Measurements from ENCODE around the gene RD3L.
"Not testable (repeated sequence)": the region's sequence is repeated elsewhere in the genome, so short reads cannot be mapped to it uniquely, and the experiment has no call there.

Gene RD3L

DNA sequence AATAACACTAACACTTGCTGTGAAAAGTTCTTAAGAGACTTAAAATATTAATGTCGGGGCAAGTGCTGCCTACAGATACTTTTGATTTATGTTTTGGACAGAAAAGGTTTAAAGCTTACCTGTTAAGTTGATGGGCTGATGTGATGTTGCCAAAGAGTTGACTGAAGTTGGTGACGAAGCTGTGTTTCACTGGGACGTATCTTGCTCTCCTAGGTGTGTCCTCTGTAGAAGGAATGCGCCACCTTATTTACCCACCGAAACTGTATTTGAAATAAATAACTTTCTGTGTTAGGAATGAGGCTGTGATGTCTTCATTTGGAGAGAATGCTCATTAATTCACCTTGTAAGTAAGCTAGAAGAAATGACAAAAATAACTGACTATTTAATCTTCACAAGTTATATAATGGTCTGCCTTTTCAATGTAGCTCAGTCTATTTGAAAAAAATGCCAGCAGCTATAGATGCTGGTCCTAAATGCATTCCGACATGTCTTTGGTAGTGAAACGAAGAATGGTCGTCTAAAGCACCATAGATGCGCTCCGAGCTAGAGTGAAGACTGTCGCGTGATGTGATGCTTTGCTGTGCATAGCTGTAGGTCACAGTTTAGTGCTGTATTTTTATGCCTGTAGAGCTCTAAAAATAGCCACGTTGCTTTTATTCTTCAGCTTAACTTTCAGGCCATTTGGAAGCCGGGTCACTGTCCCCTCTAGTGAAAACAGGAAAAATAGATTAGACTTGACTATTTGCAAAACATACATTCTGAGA is at the start of gene RD3L:
RD3L (minus strand) TSS at position 557 of the 764 bp plus-strand sequence. CDS start 834 bp downstream, outside the sequence.
- H3K4me3 ChIP-seq (ENCODE audit: low read depth, low read length), result no peak within 1 kb of the TSS
- H3K9ac ChIP-seq (ENCODE audit: low read length), result no peak within 1 kb of the TSS
- 0 out of 2 replicates have a peak, but pooled peaks cover 5% of the 10 kb centered on the region for H3K9me3 ChIP-seq (ENCODE audit: control insufficient read depth, insufficient read depth, low read depth, low read length)
- H3K27ac ChIP-seq (ENCODE audit: low read depth, low read length), result no peak within 1 kb of the TSS
- no peaks in the 10 kb centered on the region for H3K36me3 ChIP-seq (ENCODE audit: control insufficient read depth, insufficient read depth, low read length)
- H3K4me1 ChIP-seq (ENCODE audit: control insufficient read depth, insufficient read depth, low read length), result no peaks in the 10 kb centered on the region
- H3K27me3 ChIP-seq (ENCODE audit: control insufficient read depth, insufficient read depth, low read length), result no peaks in the 10 kb centered on the region

- Histone ChIP-seq H3K9me3 (ENCODE audit: control insufficient read depth, insufficient read depth, low read depth, low read length) (peaks cover 30% of the 10 kb centered on the region), H3K36me3 (ENCODE audit: control insufficient read depth, insufficient read depth, low read length) (no peaks in the 10 kb centered on the region), H3K9ac (ENCODE audit: low read length) (no peak overlapping the region), H3K27ac (ENCODE audit: low read depth, low read length) (no peak overlapping the region), H3K4me1 (ENCODE audit: control insufficient read depth, insufficient read depth, low read length) (no peaks in the 10 kb centered on the region; the same call in 1 of the 2 replicates), H3K27me3 (ENCODE audit: control insufficient read depth, insufficient read depth, low read length) (no peaks in the 10 kb centered on the region), H3K4me3 (ENCODE audit: low read depth, low read length) (no peak overlapping the region)
Measured at GRCh38 chr14:103989964-103990363, 47.6 kb upstream of the RD3L start.

- Histone ChIP-seq H3K27ac (ENCODE audit: low read depth, low read length) (no peak overlapping the region), H3K4me1 (ENCODE audit: control insufficient read depth, insufficient read depth, low read length) (no peaks in the 10 kb centered on the region; the same call in 1 of the 2 replicates), H3K9ac (ENCODE audit: low read length) (no peak overlapping the region), H3K27me3 (ENCODE audit: control insufficient read depth, insufficient read depth, low read length) (no peaks in the 10 kb centered on the region), H3K4me3 (ENCODE audit: low read depth, low read length) (no peak overlapping the region), H3K36me3 (ENCODE audit: control insufficient read depth, insufficient read depth, low read length) (no peaks in the 10 kb centered on the region), H3K9me3 (ENCODE audit: control insufficient read depth, insufficient read depth, low read depth, low read length) (peaks cover 39% of the 10 kb centered on the region)
Measured at GRCh38 chr14:103989034-103989433, 46.7 kb upstream of the RD3L start.

DNA sequence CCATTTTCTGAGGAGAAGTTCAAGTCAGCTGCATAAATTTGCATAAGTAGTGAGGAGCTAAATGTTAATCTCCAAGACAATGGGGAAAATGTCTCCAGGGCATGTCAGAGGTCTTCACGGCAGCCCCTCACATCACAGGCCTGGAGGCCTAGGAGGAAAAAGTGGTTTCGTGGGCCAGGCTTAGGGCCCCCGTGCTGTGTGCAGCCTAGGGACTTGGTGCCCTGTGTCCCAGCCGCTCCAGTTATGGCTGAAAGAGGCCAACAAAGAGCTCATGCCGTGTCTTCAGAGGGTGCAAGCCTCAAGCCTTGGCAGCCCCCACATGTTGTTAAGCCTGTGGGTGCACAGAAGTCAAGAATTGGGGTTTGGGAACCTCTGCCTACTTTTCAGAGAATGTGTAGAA is 41.9 kb upstream of the RD3L start:
- Histone ChIP-seq H3K36me3 (ENCODE audit: control insufficient read depth, insufficient read depth, low read length) (no peaks in the 10 kb centered on the region), H3K27me3 (ENCODE audit: control insufficient read depth, insufficient read depth, low read length) (no peaks in the 10 kb centered on the region), H3K9me3 (ENCODE audit: control insufficient read depth, insufficient read depth, low read depth, low read length) (peaks cover 34% of the 10 kb centered on the region), H3K9ac (ENCODE audit: low read length) (no peak overlapping the region), H3K4me3 (ENCODE audit: low read depth, low read length) (no peak overlapping the region), H3K4me1 (ENCODE audit: control insufficient read depth, insufficient read depth, low read length) (no peaks in the 10 kb centered on the region), H3K27ac (ENCODE audit: low read depth, low read length) (no peak overlapping the region)

- H3K9ac ChIP-seq (ENCODE audit: low read length); H3K36me3 ChIP-seq (ENCODE audit: control insufficient read depth, insufficient read depth, low read length); H3K4me3 ChIP-seq (ENCODE audit: low read depth, low read length); H3K27ac ChIP-seq (ENCODE audit: low read depth, low read length); H3K27me3 ChIP-seq (ENCODE audit: control insufficient read depth, insufficient read depth, low read length); H3K4me1 ChIP-seq (ENCODE audit: control insufficient read depth, insufficient read depth, low read length): not testable (repeated sequence)
- H3K9me3 ChIP-seq (ENCODE audit: control insufficient read depth, insufficient read depth, low read depth, low read length), result peaks cover 22% of the 10 kb centered on the region
Measured at GRCh38 chr14:103980623-103981238, 38.4 kb upstream of the RD3L start.

GRCh38 chr14:103974575-103974974 is 32.2 kb upstream of the RD3L start:
- H3K4me3 ChIP-seq (ENCODE audit: low read depth, low read length), result no peak overlapping the region
- H3K9me3 ChIP-seq (ENCODE audit: control insufficient read depth, insufficient read depth, low read depth, low read length), result no peaks in the 10 kb centered on the region
- no peaks in the 10 kb centered on the region for H3K27me3 ChIP-seq (ENCODE audit: control insufficient read depth, insufficient read depth, low read length)
- H3K9ac ChIP-seq (ENCODE audit: low read length), result no peak overlapping the region
- no peaks in the 10 kb centered on the region for H3K4me1 ChIP-seq (ENCODE audit: control insufficient read depth, insufficient read depth, low read length)
- H3K27ac ChIP-seq (ENCODE audit: low read depth, low read length), result no peak overlapping the region
- H3K36me3 ChIP-seq (ENCODE audit: control insufficient read depth, insufficient read depth, low read length), result no peaks in the 10 kb centered on the region

DNA sequence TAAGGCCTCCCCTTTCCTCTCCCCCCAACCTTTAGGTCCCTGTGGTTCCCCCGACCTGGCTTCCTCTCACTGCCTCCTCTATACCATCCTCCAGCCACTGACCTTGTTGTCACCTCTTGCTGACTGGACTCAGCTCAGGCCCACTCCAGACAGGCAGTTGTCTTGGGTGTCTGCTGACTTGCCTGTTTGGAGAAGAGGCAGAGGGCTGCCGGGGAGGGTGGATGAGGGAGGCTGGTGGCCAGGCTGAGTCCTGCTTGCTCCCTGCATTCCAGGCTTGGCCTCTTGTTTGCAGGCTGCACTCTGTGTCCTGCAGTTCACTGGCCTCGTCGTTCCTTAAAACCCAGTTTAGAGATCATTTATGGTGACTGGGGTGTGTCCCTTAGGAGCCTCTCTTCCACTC is 31.0 kb upstream of the RD3L start:
- Histone ChIP-seq H3K9ac (ENCODE audit: low read length) (no peak overlapping the region), H3K9me3 (ENCODE audit: control insufficient read depth, insufficient read depth, low read depth, low read length) (no peaks in the 10 kb centered on the region), H3K27me3 (ENCODE audit: control insufficient read depth, insufficient read depth, low read length) (no peaks in the 10 kb centered on the region), H3K27ac (ENCODE audit: low read depth, low read length) (no peak overlapping the region), H3K36me3 (ENCODE audit: control insufficient read depth, insufficient read depth, low read length) (no peaks in the 10 kb centered on the region), H3K4me3 (ENCODE audit: low read depth, low read length) (no peak overlapping the region), H3K4me1 (ENCODE audit: control insufficient read depth, insufficient read depth, low read length) (no peaks in the 10 kb centered on the region)

GRCh38 chr14:103969961-103970360 is 27.6 kb upstream of the RD3L start:
- Histone ChIP-seq H3K36me3 (ENCODE audit: control insufficient read depth, insufficient read depth, low read length) (no peaks in the 10 kb centered on the region), H3K9ac (ENCODE audit: low read length) (no peak overlapping the region), H3K27ac (ENCODE audit: low read depth, low read length) (no peak overlapping the region), H3K27me3 (ENCODE audit: control insufficient read depth, insufficient read depth, low read length) (no peaks in the 10 kb centered on the region), H3K4me1 (ENCODE audit: control insufficient read depth, insufficient read depth, low read length) (no peaks in the 10 kb centered on the region), H3K9me3 (ENCODE audit: control insufficient read depth, insufficient read depth, low read depth, low read length) (no peaks in the 10 kb centered on the region), H3K4me3 (ENCODE audit: low read depth, low read length) (no peak overlapping the region)

- Histone ChIP-seq H3K27ac (ENCODE audit: low read depth, low read length) (no peak overlapping the region), H3K27me3 (ENCODE audit: control insufficient read depth, insufficient read depth, low read length) (no peaks in the 10 kb centered on the region), H3K4me3 (ENCODE audit: low read depth, low read length) (no peak overlapping the region), H3K36me3 (ENCODE audit: control insufficient read depth, insufficient read depth, low read length) (no peaks in the 10 kb centered on the region), H3K4me1 (ENCODE audit: control insufficient read depth, insufficient read depth, low read length) (no peaks in the 10 kb centered on the region), H3K9ac (ENCODE audit: low read length) (no peak overlapping the region), H3K9me3 (ENCODE audit: control insufficient read depth, insufficient read depth, low read depth, low read length) (no peaks in the 10 kb centered on the region)
Measured at GRCh38 chr14:103966631-103967030, 24.3 kb upstream of the RD3L start.

DNA sequence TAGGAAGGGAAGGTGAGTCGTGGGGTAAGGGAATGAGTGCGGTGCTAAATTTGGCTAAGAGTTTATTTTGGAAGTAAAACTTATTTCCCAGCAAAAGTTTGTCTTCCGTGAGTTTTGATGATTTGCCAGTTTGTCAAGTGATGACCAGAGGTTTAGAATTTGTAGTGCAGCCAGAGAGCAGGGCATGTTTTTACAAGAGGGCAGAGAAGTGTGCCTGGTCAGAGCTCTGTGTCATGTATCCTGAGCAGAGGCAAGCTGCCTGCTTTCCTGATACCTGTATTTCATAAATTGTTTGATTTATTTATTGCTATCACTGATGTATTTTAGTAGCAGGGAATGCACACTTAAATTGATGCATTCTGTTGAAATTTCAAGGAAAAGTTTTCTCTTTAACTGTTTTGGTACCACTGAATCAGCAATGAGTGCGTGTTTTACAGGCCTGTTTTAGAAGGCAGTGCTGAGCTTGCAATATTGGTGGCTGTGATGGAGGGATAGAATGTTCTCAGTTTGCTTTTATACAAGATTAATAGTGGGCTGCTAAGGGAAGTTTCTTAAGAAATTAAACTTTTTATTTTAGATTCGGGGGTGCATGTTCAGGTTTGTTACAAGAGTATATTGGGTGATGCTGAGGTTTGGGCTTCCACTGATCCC is 19.7 kb upstream of the RD3L start:
- Histone ChIP-seq H3K4me1 (ENCODE audit: control insufficient read depth, insufficient read depth, low read length) (no peaks in the 10 kb centered on the region), H3K4me3 (ENCODE audit: low read depth, low read length) (no peak overlapping the region), H3K9me3 (ENCODE audit: control insufficient read depth, insufficient read depth, low read depth, low read length) (no peaks in the 10 kb centered on the region), H3K36me3 (ENCODE audit: control insufficient read depth, insufficient read depth, low read length) (no peaks in the 10 kb centered on the region), H3K27me3 (ENCODE audit: control insufficient read depth, insufficient read depth, low read length) (no peaks in the 10 kb centered on the region), H3K9ac (ENCODE audit: low read length) (no peak overlapping the region), H3K27ac (ENCODE audit: low read depth, low read length) (no peak overlapping the region)

- Histone ChIP-seq H3K27ac (ENCODE audit: low read depth, low read length) (no peak overlapping the region), H3K36me3 (ENCODE audit: control insufficient read depth, insufficient read depth, low read length) (no peaks in the 10 kb centered on the region), H3K9ac (ENCODE audit: low read length) (no peak overlapping the region), H3K27me3 (ENCODE audit: control insufficient read depth, insufficient read depth, low read length) (no peaks in the 10 kb centered on the region), H3K9me3 (ENCODE audit: control insufficient read depth, insufficient read depth, low read depth, low read length) (no peaks in the 10 kb centered on the region), H3K4me1 (ENCODE audit: control insufficient read depth, insufficient read depth, low read length) (no peaks in the 10 kb centered on the region), H3K4me3 (ENCODE audit: low read depth, low read length) (no peak overlapping the region)
Measured at GRCh38 chr14:103960457-103961055, 18.2 kb upstream of the RD3L start.

Data from HUES6 (cell line).